Sigmoid colon (tissue), 3 donors: ENCODE data around the gene EPN2.

Source experiments
- POLR2A ChIP-seq, 2 donors: fragments of 450-650 bp; IDR thresholded peaks; one replicate each; pipeline ENCODE4 v1.6.1; 2016; ENCODE audit warnings: antibody characterized with exemption in 2 of 2, mild to moderate bottlenecking in 2 of 2, moderate library complexity in 2 of 2
- TF ChIP-seq, protein P1 (sequence below), 4 experiments: fragments of 450-650 bp in 3 of 4; fragments of 200-600 bp in 1 of 4; IDR thresholded peaks; one replicate each; pipeline ENCODE4 v1.5.1; 2016 to 2019; ENCODE audit warnings: antibody characterized with exemption in 4 of 4, mild to moderate bottlenecking in 3 of 4, moderate library complexity in 2 of 4

GRCh38 chr17:19318611-19319010, 81.4 kb downstream of the EPN2 start:
- no peak for TF ChIP-seq POLR2A (IDR thresholded peaks at IDR 0.05)
- TF ChIP-seq, protein P1, sequence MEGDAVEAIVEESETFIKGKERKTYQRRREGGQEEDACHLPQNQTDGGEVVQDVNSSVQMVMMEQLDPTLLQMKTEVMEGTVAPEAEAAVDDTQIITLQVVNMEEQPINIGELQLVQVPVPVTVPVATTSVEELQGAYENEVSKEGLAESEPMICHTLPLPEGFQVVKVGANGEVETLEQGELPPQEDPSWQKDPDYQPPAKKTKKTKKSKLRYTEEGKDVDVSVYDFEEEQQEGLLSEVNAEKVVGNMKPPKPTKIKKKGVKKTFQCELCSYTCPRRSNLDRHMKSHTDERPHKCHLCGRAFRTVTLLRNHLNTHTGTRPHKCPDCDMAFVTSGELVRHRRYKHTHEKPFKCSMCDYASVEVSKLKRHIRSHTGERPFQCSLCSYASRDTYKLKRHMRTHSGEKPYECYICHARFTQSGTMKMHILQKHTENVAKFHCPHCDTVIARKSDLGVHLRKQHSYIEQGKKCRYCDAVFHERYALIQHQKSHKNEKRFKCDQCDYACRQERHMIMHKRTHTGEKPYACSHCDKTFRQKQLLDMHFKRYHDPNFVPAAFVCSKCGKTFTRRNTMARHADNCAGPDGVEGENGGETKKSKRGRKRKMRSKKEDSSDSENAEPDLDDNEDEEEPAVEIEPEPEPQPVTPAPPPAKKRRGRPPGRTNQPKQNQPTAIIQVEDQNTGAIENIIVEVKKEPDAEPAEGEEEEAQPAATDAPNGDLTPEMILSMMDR (IDR thresholded peaks at IDR 0.05) = no peak
